NCI-H2107 treated with DMSO at 0.1 percent for 48 hours (cell line): ENCODE results near the gene PPFIA3.

ENCODE experiments used
- DNase-seq: peaks from one replicate; lab custom pipeline; 2025; ENCODE audit not compliant: unreplicated experiment; lab: John Stamatoyannopoulos, UW

Gene PPFIA3

GRCh38 chr19:49119411-49120324 is at the start of gene PPFIA3:
PPFIA3 (plus strand) TSS chr19:49119544; CDS start chr19:49127874, 8,330 bp downstream.
- DNase-seq: no peak

- no peak for DNase-seq
These were observed 48.9 kb upstream of the PPFIA3 start for GRCh38 chr19:49070416-49070815.

- no peak for DNase-seq
These were observed 47.3 kb upstream of the PPFIA3 start for GRCh38 chr19:49071860-49072547.

- no peak for DNase-seq
These were observed 45.6 kb upstream of the PPFIA3 start for GRCh38 chr19:49073514-49074378.

GRCh38 chr19:49074869-49075268 is 44.5 kb upstream of the PPFIA3 start:
- peak; percentile 7 for DNase-seq

- no peak for DNase-seq
These were observed 39.0 kb upstream of the PPFIA3 start for GRCh38 chr19:49080392-49080791.

- DNase-seq: no peak
These were observed 38.1 kb upstream of the PPFIA3 start for GRCh38 chr19:49081273-49081672.

GRCh38 chr19:49084206-49085019 is 34.9 kb upstream of the PPFIA3 start:
- no peak for DNase-seq

- DNase-seq: peak; percentile 97
These were observed 34.1 kb upstream of the PPFIA3 start, which contains the start of gene SNRNP70 for GRCh38 chr19:49085020-49085867. SNRNP70 (plus strand) TSS chr19:49085451; CDS start chr19:49086415, 964 bp downstream.

- DNase-seq: no peak
These were observed 33.5 kb upstream of the PPFIA3 start for GRCh38 chr19:49085868-49086232.

- DNase-seq: no peak
These were observed 33.0 kb upstream of the PPFIA3 start for GRCh38 chr19:49086296-49086695.

- DNase-seq: no peak
These were observed 27.8 kb upstream of the PPFIA3 start for GRCh38 chr19:49091391-49092038.

- no peak for DNase-seq
These were observed 26.7 kb upstream of the PPFIA3 start for GRCh38 chr19:49092686-49093085.

GRCh38 chr19:49094505-49095482 is 24.6 kb upstream of the PPFIA3 start:
- no peak for DNase-seq

- DNase-seq: peak; percentile 58
These were observed 21.7 kb upstream of the PPFIA3 start for GRCh38 chr19:49097453-49098288.

GRCh38 chr19:49098795-49099194 is 20.5 kb upstream of the PPFIA3 start:
- no peak for DNase-seq

- DNase-seq: no peak
These were observed 18.2 kb upstream of the PPFIA3 start for GRCh38 chr19:49101160-49101559.
